GM12878 (cell line): Measurements from ENCODE around the gene ACSF3. TPM values are rescaled to one million over a fixed set of nuclear protein-coding genes. Genes with fewer than 3 reads are reported as not detected.

ENCODE experiments used
- ATAC-seq: fragments of 200-7000 bp; cut with Tn5 transposase; 3 replicates; pipeline ENCODE4 v1.9.1; 2020; ENCODE audit warnings: mild to moderate bottlenecking, moderate library complexity
- BruUV-seq: library from RNA; stranded (reverse); fragments of 400-500 nt; replicated peaks from 2 replicates; lab custom pipeline; 2021; lab: Mats Ljungman, UMichigan
- CTCF ChIA-PET: fragments of 300-600 bp; sonication (Branson Sonifier 250); formaldehyde crosslinking; extraction: SDS; loops from one replicate; lab custom pipeline; 2021; ENCODE audit warnings: inconsistent platforms; lab: Yijun Ruan, JAX
- POLR2A ChIA-PET: fragments of 350-600 bp; formaldehyde crosslinking; extraction: SDS; loops from one replicate; lab custom pipeline; 2021; ENCODE audit warnings: inconsistent platforms; lab: Charles Lee
- RAD21 ChIA-PET: fragments of 300-600 bp; sonication (Branson Sonifier 250); formaldehyde crosslinking; loops from one replicate; lab custom pipeline; 2023; ENCODE audit warnings: antibody characterized with exemption; ENCODE audit not compliant: unreplicated experiment; lab: Charles Lee
- SMC1A ChIA-PET: fragments of 300-600 bp; sonication (Branson Sonifier 250); formaldehyde crosslinking; loops from one replicate; lab custom pipeline; 2023; ENCODE audit not compliant: unreplicated experiment, uncharacterized antibody; lab: Charles Lee
- DNase-seq: peaks from one replicate; pipeline ENCODE4 v3.0.0-alpha.2; 2011; ENCODE audit warnings: low read depth, low spot score
- FAIRE-seq: peaks from 3 replicates; lab custom pipeline; 2011; peaks lifted over from hg19 to GRCh38; lab: Jason Lieb, UNC
- H2AFZ ChIP-seq: 2 replicates; pipeline ENCODE4 v1.6.0; 2011; ENCODE audit warnings: low read depth, low read length, control low read depth; ENCODE audit not compliant: control insufficient read depth
- H3K27ac ChIP-seq: 2 replicates; pipeline ENCODE4 v1.5.1; 2011; ENCODE audit warnings: control low read depth; ENCODE audit not compliant: control insufficient read depth, insufficient read depth
- H3K27me3 ChIP-seq, 2 experiments: replicated peaks in 1 of 2; 2 replicates each; pipeline versions ENCODE4 v1.6.0 to v1.6.1; 2011; ENCODE audit warnings: low read length in 1 of 2; ENCODE audit not compliant: control insufficient read depth in 2 of 2, insufficient read depth in 2 of 2
- H3K36me3 ChIP-seq, 2 experiments: 2 replicates each; pipeline ENCODE4 v1.5.1; 2011; ENCODE audit warnings: low read length in 1 of 2; ENCODE audit not compliant: control insufficient read depth in 2 of 2, insufficient read depth in 2 of 2
- H3K4me1 ChIP-seq: 2 replicates; pipeline ENCODE4 v1.6.1; 2011; ENCODE audit warnings: mild to moderate bottlenecking, low read length, moderate library complexity, mixed read lengths; ENCODE audit not compliant: control insufficient read depth, insufficient read depth
- H3K4me2 ChIP-seq: 2 replicates; pipeline ENCODE4 v1.6.0; 2011; ENCODE audit warnings: control low read depth; ENCODE audit not compliant: control insufficient read depth, insufficient read depth
- H3K4me3 ChIP-seq: fragments of 200-600 bp; sonication (generic); 2 replicates; pipeline ENCODE4 v1.5.1; 2016
- H3K79me2 ChIP-seq: 2 replicates; pipeline ENCODE4 v1.6.0; 2011; ENCODE audit warnings: low read length; ENCODE audit not compliant: control insufficient read depth, insufficient read depth
- H3K9ac ChIP-seq: 2 replicates; pipeline ENCODE4 v1.8.0; 2011; ENCODE audit warnings: low read length, control low read depth, mixed read lengths; ENCODE audit not compliant: control insufficient read depth, insufficient read depth
- H3K9me3 ChIP-seq: replicated peaks from 3 replicates; pipeline ENCODE4 v1.5.1; 2011; ENCODE audit warnings: mild to moderate bottlenecking, low read length; ENCODE audit not compliant: control insufficient read depth, insufficient read depth
- H4K20me1 ChIP-seq: 2 replicates; pipeline ENCODE4 v1.6.0; 2011; ENCODE audit not compliant: control insufficient read depth, insufficient read depth
- IRF3 ChIP-seq: fragments of 450-650 bp; IDR thresholded peaks from 2 replicates; pipeline ENCODE4 v1.6.1; 2014; ENCODE audit warnings: mild to moderate bottlenecking
- WGBS: methylation state at CpG from one replicate; pipeline ENCODE4 v1.1.6; 2016; ENCODE audit warnings: low lambda C conversion rate; ENCODE audit not compliant: insufficient replicate concordance, insufficient coverage; ENCODE audit errors: missing lambda C conversion rate; 5-methylcytosine and 5-hydroxymethylcytosine counted together
- in situ Hi-C: fragments of 300-500 bp; cut with MboI; formaldehyde crosslinking; loops from 9 replicates; pipeline ENCODE4 v1.14.3; 2018; ENCODE audit warnings: mixed read lengths
- intact Hi-C: fragments of 100-400 bp; cut with micrococcal nuclease; formaldehyde crosslinking; loops from one replicate; pipeline ENCODE4 v1.14.2; 2022; ENCODE audit not compliant: unreplicated experiment
- polyA plus RNA-seq, 11 experiments: library from polyadenylated mRNA; depleted of rRNA in 4 of 11; unstranded in 6 of 11; stranded (reverse) in 5 of 11; fragments of >200 nt; fragmentation: Nextera tagmentation in 4 of 11; fragmentation: Illumina TruSeq in 1 of 11; extraction: Ambion mirVana in 4 of 11; extraction: Trizol in 1 of 11; gene quantifications; 1 replicate in 1 of 11; 2 replicates in 10 of 11; pipeline versions ENCODE4 v1.2.1 to v1.2.3, GENCODE V29; 2011 to 2016; ENCODE audit warnings: inconsistent platforms in 2 of 11, missing spikeins in 2 of 11, low read depth in 1 of 11
- total RNA-seq, 4 experiments: library from RNA; depleted of rRNA in 3 of 4; stranded (reverse); fragments of >200 nt in 3 of 4; fragmentation: Illumina TruSeq in 1 of 4; extraction: Trizol in 1 of 4; gene quantifications; 2 replicates each; pipeline versions ENCODE4 v1.2.1 to v1.2.3, GENCODE V29; 2013 to 2021

Gene ACSF3
- total and polyA plus RNA-seq, 10 of the 15 experiments (the other 5 are each of a cell fraction or from before 2014, with no cell fraction given): 1.0 to 44.4 (median 25.8) TPM

GRCh38 chr16:89202422-89203215 lies 109.0 kb downstream of the ACSF3 start:
- Histone ChIP-seq H3K4me2 (no peak overlapping the region), H2AFZ (no peak overlapping the region), H4K20me1 (no peaks in the 10 kb centered on the region)
- no TSS peak for BruUV-seq
- CTCF ChIA-PET: no interaction called here
- 73% methylated on average over 49 of the region's 49 CpGs for WGBS
- no peak for DNase-seq
- no peak for TF ChIP-seq IRF3
- TF ChIP-seq, all 136 proteins: peak for 0
- H3K4me1 ChIP-seq: no peaks in the 10 kb centered on the region
- ChIA-PET SMC1A (no interaction called here), RAD21 (no interaction called here), POLR2A (interaction anchor here (0.6 kb wide), 1 partner anchor 150 kb away, joined by 5 read pairs; no protein-coding TSS in a partner anchor)
- H3K27ac ChIP-seq: no peak overlapping the region
- H3K27me3 ChIP-seq: peaks cover 3 to 9% of the 10 kb centered on the region in 2 experiments; a peak in 3 of 4 replicates
- no peaks in the 10 kb centered on the region for H3K36me3 ChIP-seq
- intact Hi-C loops: no loop called here
- peaks cover 3% of the 10 kb centered on the region; the same call in 1 of the 3 replicates for H3K9me3 ChIP-seq
- in situ Hi-C loops: no loop called here
- H3K79me2 ChIP-seq: no peaks in the 10 kb centered on the region
- no peak for FAIRE-seq
- no peak overlapping the region for H3K4me3 ChIP-seq
- no peak overlapping the region for H3K9ac ChIP-seq
- no peak for ATAC-seq

Other genes with a start within 250 kb of the ACSF3 start
- 4.0 and 5.1 TPM in 2 replicates for gene GALNS, start 236.9 kb upstream of the ACSF3 start, total RNA-seq (2014; rRNA removed)
- gene GALNS, start 236.9 kb upstream of the ACSF3 start, total RNA-seq (2014; rRNA removed; fragmentation: Illumina TruSeq; extraction: Trizol): 3.7 and 4.3 TPM in 2 replicates
- 9.6 and 12.4 TPM in 2 replicates for gene GALNS, start 236.9 kb upstream of the ACSF3 start, total RNA-seq (2021)
- 3.5 and 4.2 TPM in 2 replicates for gene GALNS, start 236.9 kb upstream of the ACSF3 start, polyA plus RNA-seq (2011; rRNA removed)
- 2.6 and 6.0 TPM in 2 replicates for gene GALNS, start 236.9 kb upstream of the ACSF3 start, polyA plus RNA-seq (2014; fragmentation: Illumina TruSeq; extraction: Trizol)
- gene GALNS, start 236.9 kb upstream of the ACSF3 start, polyA plus RNA-seq (2014; fragmentation: Nextera tagmentation; extraction: Ambion mirVana): under 1 TPM; 0.37 to 0.95 TPM
- gene GALNS, start 236.9 kb upstream of the ACSF3 start, polyA plus RNA-seq (2014; rRNA removed): 8.1 and 9.5 TPM in 2 replicates
- 1 to 10 TPM; 5.6 to 6.5 TPM for gene GALNS, start 236.9 kb upstream of the ACSF3 start, polyA plus RNA-seq (2016; fragmentation: Nextera tagmentation; extraction: Ambion mirVana)
- 66.3 and 73.0 TPM in 2 replicates for gene TRAPPC2L, start 236.7 kb upstream of the ACSF3 start, total RNA-seq (2014; rRNA removed)
- 52.8 and 56.3 TPM in 2 replicates for gene TRAPPC2L, start 236.7 kb upstream of the ACSF3 start, total RNA-seq (2014; rRNA removed; fragmentation: Illumina TruSeq; extraction: Trizol)
- gene TRAPPC2L, start 236.7 kb upstream of the ACSF3 start, total RNA-seq (2021): 69.6 and 70.7 TPM in 2 replicates
- gene TRAPPC2L, start 236.7 kb upstream of the ACSF3 start, polyA plus RNA-seq (2011; rRNA removed): 71.0 and 158 TPM in 2 replicates
- 64.0 and 79.3 TPM in 2 replicates for gene TRAPPC2L, start 236.7 kb upstream of the ACSF3 start, polyA plus RNA-seq (2014; fragmentation: Illumina TruSeq; extraction: Trizol)
- gene TRAPPC2L, start 236.7 kb upstream of the ACSF3 start, polyA plus RNA-seq (2014; fragmentation: Nextera tagmentation; extraction: Ambion mirVana): 100 to 1,000 TPM; 337 to 363 TPM
- gene TRAPPC2L, start 236.7 kb upstream of the ACSF3 start, polyA plus RNA-seq (2014; rRNA removed): 67.0 and 105 TPM in 2 replicates
- gene TRAPPC2L, start 236.7 kb upstream of the ACSF3 start, polyA plus RNA-seq (2016; fragmentation: Nextera tagmentation; extraction: Ambion mirVana): 100 to 1,000 TPM; 189 to 221 TPM
- not detected in 2 replicates for gene PABPN1L, start 227.2 kb upstream of the ACSF3 start, total RNA-seq (2014; rRNA removed)
- gene PABPN1L, start 227.2 kb upstream of the ACSF3 start, total RNA-seq (2014; rRNA removed; fragmentation: Illumina TruSeq; extraction: Trizol): not detected in 2 replicates
- not detected in 2 replicates for gene PABPN1L, start 227.2 kb upstream of the ACSF3 start, total RNA-seq (2021)
- gene PABPN1L, start 227.2 kb upstream of the ACSF3 start, polyA plus RNA-seq (2011; rRNA removed): not detected in 2 replicates
- not detected in 2 replicates for gene PABPN1L, start 227.2 kb upstream of the ACSF3 start, polyA plus RNA-seq (2014; fragmentation: Illumina TruSeq; extraction: Trizol)
- not detected for gene PABPN1L, start 227.2 kb upstream of the ACSF3 start, polyA plus RNA-seq (2014; fragmentation: Nextera tagmentation; extraction: Ambion mirVana)
- 0.06 TPM in 1 of 2 replicates, not detected in the other for gene PABPN1L, start 227.2 kb upstream of the ACSF3 start, polyA plus RNA-seq (2014; rRNA removed)
- gene PABPN1L, start 227.2 kb upstream of the ACSF3 start, polyA plus RNA-seq (2016; fragmentation: Nextera tagmentation; extraction: Ambion mirVana): not detected
- 2.3 and 2.8 TPM in 2 replicates for gene CBFA2T3, start 116.6 kb upstream of the ACSF3 start, total RNA-seq (2014; rRNA removed)
- gene CBFA2T3, start 116.6 kb upstream of the ACSF3 start, total RNA-seq (2014; rRNA removed; fragmentation: Illumina TruSeq; extraction: Trizol): 1.3 and 1.5 TPM in 2 replicates
- 35.4 and 42.6 TPM in 2 replicates for gene CBFA2T3, start 116.6 kb upstream of the ACSF3 start, total RNA-seq (2021)
- gene CBFA2T3, start 116.6 kb upstream of the ACSF3 start, polyA plus RNA-seq (2011; rRNA removed): 0.75 and 1.6 TPM in 2 replicates
- gene CBFA2T3, start 116.6 kb upstream of the ACSF3 start, polyA plus RNA-seq (2014; fragmentation: Illumina TruSeq; extraction: Trizol): 5.6 and 6.6 TPM in 2 replicates
- 1 to 10 TPM in 1 of 2 experiments, under 1 TPM in 1; 0.69 to 1.5 TPM for gene CBFA2T3, start 116.6 kb upstream of the ACSF3 start, polyA plus RNA-seq (2014; fragmentation: Nextera tagmentation; extraction: Ambion mirVana)
- gene CBFA2T3, start 116.6 kb upstream of the ACSF3 start, polyA plus RNA-seq (2014; rRNA removed): 10.2 and 15.6 TPM in 2 replicates
- gene CBFA2T3, start 116.6 kb upstream of the ACSF3 start, polyA plus RNA-seq (2016; fragmentation: Nextera tagmentation; extraction: Ambion mirVana): 10 to 100 TPM; 14.2 to 14.9 TPM
- gene CDH15, start 77.9 kb downstream of the ACSF3 start, total RNA-seq (2014; rRNA removed): 0.06 TPM in 1 of 2 replicates, not detected in the other
- gene CDH15, start 77.9 kb downstream of the ACSF3 start, total RNA-seq (2014; rRNA removed; fragmentation: Illumina TruSeq; extraction: Trizol): not detected in 2 replicates
- not detected in 2 replicates for gene CDH15, start 77.9 kb downstream of the ACSF3 start, total RNA-seq (2021)
- gene CDH15, start 77.9 kb downstream of the ACSF3 start, polyA plus RNA-seq (2011; rRNA removed): not detected in 2 replicates
- gene CDH15, start 77.9 kb downstream of the ACSF3 start, polyA plus RNA-seq (2014; fragmentation: Illumina TruSeq; extraction: Trizol): not detected in 2 replicates
- gene CDH15, start 77.9 kb downstream of the ACSF3 start, polyA plus RNA-seq (2014; fragmentation: Nextera tagmentation; extraction: Ambion mirVana): under 1 TPM in 1 of 2 experiments, not detected in 1; 0.02 TPM
- gene CDH15, start 77.9 kb downstream of the ACSF3 start, polyA plus RNA-seq (2014; rRNA removed): 0.05 TPM in 1 of 2 replicates, not detected in the other
- not detected for gene CDH15, start 77.9 kb downstream of the ACSF3 start, polyA plus RNA-seq (2016; fragmentation: Nextera tagmentation; extraction: Ambion mirVana)
- gene SLC22A31, start 106.7 kb downstream of the ACSF3 start, total RNA-seq (2014; rRNA removed): not detected in 2 replicates
- not detected in 2 replicates for gene SLC22A31, start 106.7 kb downstream of the ACSF3 start, total RNA-seq (2014; rRNA removed; fragmentation: Illumina TruSeq; extraction: Trizol)
- 0.19 TPM in 1 of 2 replicates, not detected in the other for gene SLC22A31, start 106.7 kb downstream of the ACSF3 start, total RNA-seq (2021)
- gene SLC22A31, start 106.7 kb downstream of the ACSF3 start, polyA plus RNA-seq (2011; rRNA removed): 0.20 and 0.23 TPM in 2 replicates
- gene SLC22A31, start 106.7 kb downstream of the ACSF3 start, polyA plus RNA-seq (2014; fragmentation: Illumina TruSeq; extraction: Trizol): not detected in 2 replicates
- gene SLC22A31, start 106.7 kb downstream of the ACSF3 start, polyA plus RNA-seq (2014; fragmentation: Nextera tagmentation; extraction: Ambion mirVana): not detected
- gene SLC22A31, start 106.7 kb downstream of the ACSF3 start, polyA plus RNA-seq (2014; rRNA removed): 0.24 and 0.27 TPM in 2 replicates
- under 1 TPM in 1 of 2 experiments, not detected in 1; 0.13 TPM for gene SLC22A31, start 106.7 kb downstream of the ACSF3 start, polyA plus RNA-seq (2016; fragmentation: Nextera tagmentation; extraction: Ambion mirVana)
- 3.3 and 6.5 TPM in 2 replicates for gene ZNF778, start 123.9 kb downstream of the ACSF3 start, total RNA-seq (2014; rRNA removed)
- 3.5 and 3.6 TPM in 2 replicates for gene ZNF778, start 123.9 kb downstream of the ACSF3 start, total RNA-seq (2014; rRNA removed; fragmentation: Illumina TruSeq; extraction: Trizol)
- 6.4 and 9.7 TPM in 2 replicates for gene ZNF778, start 123.9 kb downstream of the ACSF3 start, total RNA-seq (2021)
- 3.8 and 4.4 TPM in 2 replicates for gene ZNF778, start 123.9 kb downstream of the ACSF3 start, polyA plus RNA-seq (2011; rRNA removed)
- 4.3 and 4.6 TPM in 2 replicates for gene ZNF778, start 123.9 kb downstream of the ACSF3 start, polyA plus RNA-seq (2014; fragmentation: Illumina TruSeq; extraction: Trizol)
- gene ZNF778, start 123.9 kb downstream of the ACSF3 start, polyA plus RNA-seq (2014; fragmentation: Nextera tagmentation; extraction: Ambion mirVana): under 1 TPM; 0.20 to 0.40 TPM
- gene ZNF778, start 123.9 kb downstream of the ACSF3 start, polyA plus RNA-seq (2014; rRNA removed): 4.2 and 5.9 TPM in 2 replicates
- gene ZNF778, start 123.9 kb downstream of the ACSF3 start, polyA plus RNA-seq (2016; fragmentation: Nextera tagmentation; extraction: Ambion mirVana): 1 to 10 TPM; 2.3 to 3.8 TPM